ENCODE measurements around the gene C17orf113. TPM values are rescaled to one million over a fixed set of nuclear protein-coding genes. Genes with fewer than 3 reads are reported as not detected.

C17orf113 gene
- total and polyA plus RNA-seq, 10 donors: 0.35 to 1.6 (median 0.63) TPM

GRCh38 chr17:42096360-42097111 is 46.1 kb upstream of the C17orf113 start:
- intact Hi-C loops (cut with DNase I; ENCODE audit: low total_unique reads): no loop called here
- H3K27me3 ChIP-seq (replicated peaks in 1 of 7): peaks cover 2 to 47% (median 21%) of the 10 kb centered on the region in 7 donors

GRCh38 chr17:42094375-42095069 is 44.1 kb upstream of the C17orf113 start:
- H3K4me1 ChIP-seq: peaks cover 8 to 19% (median 14%) of the 10 kb centered on the region in 6 donors
- DNase-seq: no peak
- H3K36me3 ChIP-seq: no peaks in the 10 kb centered on the region
- WGBS, 5 donors: 81 to 92% (median 85%) methylated on average over 12 of the region's 12 CpGs
- no peak for TF ChIP-seq POLR2AphosphoS5 (IDR thresholded peaks at IDR 0.05)
- no peak for TF ChIP-seq CTCF (IDR thresholded peaks at IDR 0.05 in 8 of 11, conservative IDR thresholded peaks at IDR 0.05 in 3 of 11)
- no peak for TF ChIP-seq POLR2A (IDR thresholded peaks at IDR 0.05)
- peaks cover 2 to 47% (median 21%) of the 10 kb centered on the region in 7 donors for H3K27me3 ChIP-seq (replicated peaks in 1 of 7)
- intact Hi-C loops (cut with DNase I; ENCODE audit: low total_unique reads): no loop called here
- no peak overlapping the region for H3K27ac ChIP-seq
- H3K9me3 ChIP-seq: no peaks in the 10 kb centered on the region
- H3K4me3 ChIP-seq: no peak overlapping the region

More at GRCh38 chr17:42096360-42097111, 46.1 kb upstream of the C17orf113 start:
- TF ChIP-seq POLR2A (IDR thresholded peaks at IDR 0.05): no peak
- no peak for TF ChIP-seq CTCF (IDR thresholded peaks at IDR 0.05 in 8 of 11, conservative IDR thresholded peaks at IDR 0.05 in 3 of 11)
- no peak for TF ChIP-seq POLR2AphosphoS5 (IDR thresholded peaks at IDR 0.05)
- Histone ChIP-seq H3K9me3 (no peaks in the 10 kb centered on the region), H3K4me1 (peaks cover 8 to 19% (median 15%) of the 10 kb centered on the region in 6 donors), H3K36me3 (no peaks in the 10 kb centered on the region), H3K4me3 (no peak overlapping the region), H3K27ac (no peak overlapping the region)
- WGBS, 5 donors: 62 to 87% (median 80%) methylated on average over 5 to 8 of the region's 8 CpGs
- DNase-seq: no peak

GRCh38 chr17:42092939-42093338 is 42.5 kb upstream of the C17orf113 start:
- TF ChIP-seq POLR2A (IDR thresholded peaks at IDR 0.05): no peak
- TF ChIP-seq CTCF (IDR thresholded peaks at IDR 0.05 in 8 of 11, conservative IDR thresholded peaks at IDR 0.05 in 3 of 11): no peak
- no peak for TF ChIP-seq POLR2AphosphoS5 (IDR thresholded peaks at IDR 0.05)
- no peak overlapping the region for H3K27ac ChIP-seq
- WGBS, 5 donors: 49 to 58% (median 55%) methylated on average over 6 of the region's 6 CpGs
- no peak overlapping the region for H3K4me3 ChIP-seq
- no peaks in the 10 kb centered on the region for H3K36me3 ChIP-seq
- peaks cover 2 to 10% (median 6%) of the 10 kb centered on the region in 6 donors for H3K4me1 ChIP-seq
- intact Hi-C loops (cut with DNase I; ENCODE audit: low total_unique reads): no loop called here
- no peaks in the 10 kb centered on the region for H3K9me3 ChIP-seq
- H3K27me3 ChIP-seq (replicated peaks in 1 of 7): peaks cover under 1 to 53% (median 18%) of the 10 kb centered on the region in 7 donors
- DNase-seq: no peak

Measured in spleen (tissue), 11 donors.